NOMO-1 treated with dmso at 0.1 percent for 144 hours (cell line): Measurements from ENCODE around the gene NRL.

Source experiments
- DNase-seq: peaks from one replicate; lab custom pipeline; 2025; ENCODE audit not compliant: unreplicated experiment; lab: John Stamatoyannopoulos, UW

NRL gene

DNA sequence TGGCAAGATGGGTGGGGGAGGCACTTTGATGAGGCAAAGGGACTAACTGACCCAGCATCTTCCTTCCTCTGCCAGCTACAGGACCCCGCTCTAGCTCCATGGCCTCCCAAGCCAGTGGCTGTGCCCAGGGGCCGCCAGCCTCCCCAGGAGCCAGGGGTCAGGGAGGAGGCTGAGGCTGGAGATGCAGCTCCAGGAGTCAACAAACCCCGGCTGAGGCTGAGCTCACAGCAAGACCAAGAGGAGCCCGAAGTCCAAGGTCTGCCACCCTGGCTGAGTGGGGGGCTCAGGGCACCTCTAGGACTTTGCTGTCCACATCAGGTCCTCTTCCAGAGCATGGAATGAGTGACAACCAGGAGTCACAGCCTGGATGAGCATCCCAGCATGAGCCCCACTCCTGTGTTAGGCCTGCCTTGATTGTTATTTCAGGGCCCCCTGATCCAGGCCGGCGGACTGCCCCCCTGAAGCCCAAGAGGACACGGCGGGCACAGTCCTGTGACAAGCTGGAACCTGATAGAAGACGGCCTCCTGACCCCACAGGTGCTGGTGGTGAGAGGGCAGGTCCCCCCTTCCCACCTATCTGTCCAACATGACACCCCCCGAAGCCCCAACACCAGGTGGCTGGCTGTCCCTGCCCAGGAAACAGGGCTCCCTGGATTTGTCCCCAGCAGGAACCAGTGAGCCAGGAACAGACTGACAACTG, 45.9 kb downstream of the NRL start:
- DNase-seq = no peak

DNA sequence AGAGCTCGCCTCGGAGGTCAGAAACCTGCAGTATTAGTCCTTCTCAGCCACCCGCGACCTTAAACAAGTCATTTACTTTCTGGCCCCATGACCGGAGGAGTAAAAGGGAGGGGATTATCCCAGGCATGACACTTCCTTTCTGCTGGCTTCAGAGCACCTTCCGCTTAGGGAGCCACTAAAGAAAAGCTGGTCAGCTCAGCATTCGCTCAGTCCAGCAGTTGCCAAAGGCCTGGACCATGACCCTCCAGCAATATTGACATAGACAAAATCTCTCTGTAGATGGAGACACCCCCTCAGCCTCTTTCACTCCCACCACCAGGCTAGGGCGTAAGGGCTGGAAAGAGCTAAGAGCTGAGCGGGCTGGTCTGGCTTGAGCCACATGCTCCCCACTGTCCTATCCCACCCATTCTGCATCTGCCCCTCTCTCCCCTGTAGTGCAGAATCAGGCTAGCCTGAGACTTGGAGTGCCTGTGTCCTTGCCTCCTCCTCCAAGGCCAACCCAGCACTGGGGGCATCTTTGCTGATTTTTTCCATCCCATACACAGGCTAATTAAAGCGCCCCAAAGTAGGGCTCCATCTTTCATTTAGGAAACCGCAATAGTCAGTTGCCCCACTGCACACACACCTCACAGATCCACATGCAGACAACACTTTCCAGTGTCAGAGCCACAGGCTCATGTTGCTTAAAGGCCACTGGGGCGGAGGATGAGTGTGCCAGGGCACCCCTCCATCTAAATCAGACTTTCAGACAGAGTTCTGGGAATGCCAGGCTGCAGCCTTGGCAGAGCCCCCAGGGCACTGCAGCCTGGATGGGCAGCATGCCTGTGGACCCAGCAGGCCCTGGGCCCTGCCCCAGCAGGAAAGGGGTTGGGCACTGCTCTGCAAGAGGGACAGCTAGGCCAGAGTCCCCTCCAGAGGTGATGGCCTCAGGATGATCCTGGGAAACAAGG, 47.3 kb downstream of the NRL start:
- DNase-seq = no peak

GRCh38 chr14:24066496-24067132, 48.1 kb downstream of the NRL start:
- DNase-seq = no peak

DNA sequence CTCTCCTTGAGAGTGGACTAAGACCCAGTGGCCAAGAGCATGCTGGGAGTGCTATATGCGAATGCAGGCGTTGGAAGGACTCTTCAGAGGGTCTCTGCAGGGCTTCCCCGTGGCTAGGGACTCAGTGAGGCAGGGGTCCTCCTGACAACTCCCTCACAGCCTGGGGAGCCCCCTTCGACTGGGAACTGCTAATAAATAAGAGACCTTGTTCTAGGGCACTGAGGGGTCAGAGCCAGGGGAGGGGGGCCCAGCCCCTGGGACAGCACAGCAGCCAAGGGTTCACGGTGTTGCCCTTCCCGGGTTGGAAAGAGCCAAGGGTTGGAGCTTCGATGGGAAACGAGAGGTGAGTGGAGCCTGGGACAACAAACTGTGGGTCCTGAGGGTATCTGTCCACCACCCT, 49.3 kb downstream of the NRL start:
- DNase-seq = no peak

DNA sequence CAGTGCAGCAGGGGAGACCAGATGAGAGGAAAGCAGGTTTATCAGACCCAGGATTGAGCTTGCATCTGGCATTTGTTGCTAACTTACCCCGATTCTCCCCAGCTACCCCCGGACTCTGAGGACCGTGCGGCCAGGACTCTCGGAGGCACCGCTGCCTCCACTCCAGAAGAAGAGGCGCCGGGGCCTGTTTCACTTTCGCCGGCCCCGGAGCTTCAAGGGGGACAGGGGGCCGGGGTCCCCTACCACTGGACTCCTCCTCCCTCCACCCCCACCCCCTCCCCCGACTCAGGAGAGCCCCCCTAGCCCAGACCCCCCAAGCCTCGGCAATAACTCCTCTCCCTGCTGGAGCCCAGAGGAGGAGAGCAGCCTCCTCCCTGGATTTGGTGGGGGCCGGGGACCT, 49.9 kb downstream of the NRL start:
- DNase-seq = no peak

DNA sequence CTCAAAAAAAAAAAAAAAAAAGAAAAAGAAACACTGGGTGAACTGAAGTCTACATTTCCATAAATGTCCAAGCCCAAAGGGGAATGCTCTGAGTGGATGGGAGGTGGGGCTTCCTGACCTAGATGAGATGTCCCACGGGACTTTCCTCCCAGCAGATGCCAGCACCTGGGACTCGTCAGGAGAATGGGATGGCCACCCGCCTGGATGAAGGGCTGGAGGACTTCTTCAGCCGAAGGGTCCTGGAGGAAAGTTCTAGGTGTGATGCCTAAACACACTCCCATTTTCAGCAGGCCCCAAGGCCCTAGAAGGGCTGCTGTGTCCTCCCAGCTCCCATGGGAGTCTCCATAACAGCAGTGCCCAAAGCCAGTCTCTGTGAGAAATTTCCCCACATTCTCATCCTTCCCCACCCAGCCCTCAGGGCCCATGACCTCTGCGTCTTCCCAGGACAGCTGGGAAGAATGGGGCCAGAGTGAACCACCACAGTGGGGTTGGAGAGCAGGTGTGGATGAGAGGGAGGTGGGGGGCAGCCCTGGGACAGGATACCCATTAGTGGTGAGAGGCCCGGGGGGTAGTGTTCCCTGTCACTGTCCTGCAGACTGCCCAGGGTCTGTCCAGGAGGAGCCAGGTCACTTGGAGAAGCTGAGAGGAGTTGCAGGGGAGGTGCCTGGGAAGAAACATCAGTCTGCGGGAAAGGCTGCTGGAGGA, 50.5 kb downstream of the NRL start:
- DNase-seq = no peak

DNA sequence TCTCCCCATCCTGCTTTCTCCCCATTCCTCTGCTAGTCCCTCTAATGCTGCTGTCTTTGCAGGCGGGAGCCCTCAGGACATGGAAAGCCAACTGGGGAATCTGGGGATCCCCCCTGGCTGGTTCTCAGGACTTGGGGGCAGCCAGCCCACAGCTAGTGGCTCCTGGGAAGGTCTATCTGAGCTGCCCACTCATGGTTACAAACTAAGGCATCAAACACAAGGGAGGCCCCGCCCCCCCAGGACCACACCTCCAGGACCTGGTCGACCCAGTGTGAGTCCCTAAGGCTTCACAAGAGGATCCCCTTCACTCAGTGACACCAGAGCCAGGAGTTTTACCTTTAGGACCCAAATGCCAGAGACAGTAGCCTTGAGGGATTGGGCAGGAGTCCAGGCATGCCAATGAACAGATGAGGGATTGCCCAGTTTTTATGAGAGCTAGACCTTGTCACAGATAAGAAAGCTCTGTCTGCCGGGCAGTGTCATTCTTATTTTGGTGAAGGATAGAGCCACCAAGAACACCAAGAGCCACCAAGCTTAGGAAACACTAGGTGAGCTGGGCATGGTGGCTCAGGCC, 51.4 kb downstream of the NRL start:
- DNase-seq = no peak

DNA sequence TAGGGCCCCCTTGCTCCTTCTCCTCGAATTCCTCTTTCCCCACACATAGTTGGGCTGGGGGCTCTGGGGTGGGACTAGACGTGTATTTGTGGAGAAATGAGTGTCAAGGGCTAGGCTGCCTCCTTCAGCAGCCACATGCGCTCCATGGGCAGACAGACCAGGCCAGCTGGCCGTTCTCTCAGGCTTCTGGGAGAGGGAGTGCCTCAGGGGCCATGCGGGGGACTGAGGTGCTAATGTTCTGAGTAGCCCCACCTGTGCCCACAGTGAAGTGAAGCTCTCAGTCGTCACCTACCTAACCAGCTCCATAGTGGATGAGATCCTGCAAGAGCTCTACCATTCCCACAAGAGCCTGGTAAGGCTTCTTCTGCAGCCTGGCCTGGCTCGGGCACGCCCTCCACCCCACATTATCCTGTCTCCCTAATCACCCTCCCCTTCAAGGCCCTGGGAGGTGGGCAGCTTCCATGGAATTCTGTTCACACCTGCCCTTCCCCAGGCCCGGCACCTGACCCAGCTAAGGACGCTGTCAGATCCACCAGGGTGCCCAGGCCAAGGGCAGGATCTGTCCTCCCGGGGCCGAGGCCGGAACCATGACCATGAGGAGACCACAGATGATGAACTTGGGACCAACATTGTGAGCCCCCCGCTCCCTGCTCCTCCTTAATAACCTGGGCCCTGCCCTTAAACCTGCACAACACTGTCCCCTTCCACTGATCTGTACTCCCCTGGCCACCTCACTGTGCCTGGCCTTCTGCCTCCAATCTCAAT, 52.4 kb downstream of the NRL start:
- no peak for DNase-seq

DNA sequence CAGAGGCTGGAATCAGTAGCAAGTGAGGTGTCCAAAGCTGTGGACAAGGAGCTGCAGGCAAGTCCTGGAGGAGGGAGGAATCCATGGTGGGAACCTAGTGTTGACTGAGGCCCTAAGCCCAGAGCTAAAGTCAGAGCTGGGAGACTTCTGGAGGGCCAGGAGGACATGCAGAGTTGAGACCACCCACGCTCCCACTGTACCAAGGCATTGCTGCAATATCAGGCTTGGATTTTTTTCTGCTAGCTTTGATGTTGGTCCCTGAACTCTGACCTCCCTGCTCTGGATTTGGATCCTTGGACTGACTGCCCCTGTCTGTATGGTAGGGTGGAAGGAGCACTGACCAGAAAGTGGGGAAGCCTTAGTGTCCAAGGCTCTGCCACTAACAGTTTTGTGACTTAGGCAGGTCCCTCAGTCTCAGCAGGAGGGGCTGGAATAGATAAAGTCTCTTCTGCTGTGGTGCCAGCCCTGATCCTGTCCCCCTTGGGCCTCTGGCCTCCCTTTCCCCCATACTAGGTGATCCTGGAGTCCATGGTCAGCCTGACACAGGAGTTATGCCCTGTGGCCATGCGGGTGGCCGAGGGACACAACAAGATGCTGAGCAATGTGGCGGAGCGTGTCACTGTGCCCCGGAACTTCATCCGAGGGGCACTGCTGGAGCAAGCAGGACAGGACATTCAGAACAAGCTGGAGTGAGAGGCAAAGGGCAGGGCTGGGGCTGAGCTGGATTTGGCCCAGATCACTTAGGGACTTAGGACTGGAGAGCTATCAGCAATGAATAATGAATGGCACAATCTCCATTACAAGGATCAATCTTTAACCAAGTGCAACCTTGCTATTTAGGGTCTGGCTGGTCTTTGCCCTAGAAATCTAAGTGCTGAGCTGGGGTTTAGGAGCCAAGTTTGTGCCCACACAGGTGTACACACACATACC, 53.5 kb downstream of the NRL start:
- DNase-seq = no peak

- DNase-seq = no peak
These were observed 54.3 kb downstream of the NRL start for GRCh38 chr14:24060443-24060842.

DNA sequence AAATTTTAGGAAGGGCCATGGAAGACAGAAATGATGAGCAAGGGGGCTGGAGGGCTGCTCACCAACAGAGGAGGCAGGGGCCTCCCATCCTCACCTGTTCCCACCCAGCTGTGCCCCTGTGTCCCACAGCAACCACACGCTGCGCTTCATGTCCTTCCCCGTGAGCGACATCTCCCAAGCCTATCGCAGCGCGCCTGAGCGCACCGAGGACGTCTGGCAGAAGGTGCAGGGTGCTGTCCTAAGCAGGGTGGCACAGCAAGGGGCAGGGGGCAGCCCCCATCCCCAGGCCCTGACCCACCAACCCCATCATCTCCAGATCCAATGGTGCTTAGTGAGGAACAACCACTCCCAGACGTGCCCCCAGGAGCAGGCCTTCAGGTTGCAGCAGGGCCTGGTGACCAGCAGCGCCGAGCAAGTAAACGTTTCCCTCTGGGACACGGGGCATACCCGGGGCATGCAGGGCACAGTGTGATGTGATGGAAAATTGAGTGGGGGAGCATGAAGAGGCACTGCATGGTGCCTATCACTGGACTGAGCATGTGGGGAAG, 54.8 kb downstream of the NRL start:
- DNase-seq = no peak

DNA sequence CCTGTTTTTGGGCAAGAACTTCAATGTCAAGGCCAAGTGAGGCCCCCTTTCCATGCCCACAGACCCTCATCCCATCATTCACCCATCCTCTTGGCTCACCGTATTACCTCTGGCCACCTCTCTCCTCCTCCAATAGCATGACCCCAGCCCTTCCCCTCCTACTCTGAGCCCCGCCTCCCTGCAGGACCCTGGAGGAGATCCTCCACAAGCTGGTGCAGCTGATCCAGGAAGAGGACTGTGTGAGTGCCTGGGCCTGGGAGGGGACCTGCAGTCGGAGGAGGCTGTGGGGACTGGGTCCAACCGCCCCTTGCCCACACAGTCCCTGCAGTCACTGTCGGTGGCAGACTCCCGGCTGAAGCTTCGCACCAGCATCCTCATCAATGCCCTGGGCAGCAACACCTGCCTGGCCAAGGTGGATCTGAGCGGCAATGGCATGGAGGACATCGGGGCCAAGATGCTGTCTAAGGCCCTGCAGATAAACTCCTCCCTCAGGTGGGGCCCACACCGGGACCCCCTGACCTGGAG, 55.7 kb downstream of the NRL start:
- no peak for DNase-seq

DNA sequence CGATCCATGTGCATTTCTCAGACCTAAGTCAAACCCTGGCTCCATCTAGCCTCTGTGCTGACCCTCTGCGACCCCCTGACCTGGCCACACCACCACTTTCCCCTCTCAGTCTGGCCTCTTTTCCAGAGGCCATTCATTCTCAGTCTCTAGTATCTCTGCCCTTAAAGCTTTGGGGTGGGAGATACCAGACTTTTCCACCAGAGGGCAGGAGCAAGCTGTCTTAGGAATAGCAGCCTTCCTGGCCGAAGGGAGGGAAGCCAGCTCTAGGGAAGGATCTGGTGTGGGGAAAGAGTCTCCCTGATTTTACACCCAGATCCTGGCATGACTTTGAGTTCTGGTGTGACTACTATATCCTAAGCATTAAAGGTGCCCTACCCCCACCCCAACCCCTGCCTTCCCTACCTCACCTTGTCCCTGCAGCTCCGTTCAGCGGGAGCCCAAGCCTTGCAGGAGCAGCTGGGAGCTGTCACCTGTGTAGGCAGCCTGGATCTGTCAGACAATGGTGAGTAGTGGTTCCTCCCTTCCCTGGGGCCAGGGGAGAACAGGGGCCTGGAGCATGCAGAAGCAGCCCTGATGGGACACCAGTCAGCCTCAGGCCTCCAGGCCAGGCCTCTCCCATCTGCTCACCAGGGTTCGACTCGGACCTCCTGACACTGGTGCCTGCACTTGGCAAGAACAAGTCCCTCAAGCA, 56.3 kb downstream of the NRL start:
- DNase-seq = peak; percentile 24

DNA sequence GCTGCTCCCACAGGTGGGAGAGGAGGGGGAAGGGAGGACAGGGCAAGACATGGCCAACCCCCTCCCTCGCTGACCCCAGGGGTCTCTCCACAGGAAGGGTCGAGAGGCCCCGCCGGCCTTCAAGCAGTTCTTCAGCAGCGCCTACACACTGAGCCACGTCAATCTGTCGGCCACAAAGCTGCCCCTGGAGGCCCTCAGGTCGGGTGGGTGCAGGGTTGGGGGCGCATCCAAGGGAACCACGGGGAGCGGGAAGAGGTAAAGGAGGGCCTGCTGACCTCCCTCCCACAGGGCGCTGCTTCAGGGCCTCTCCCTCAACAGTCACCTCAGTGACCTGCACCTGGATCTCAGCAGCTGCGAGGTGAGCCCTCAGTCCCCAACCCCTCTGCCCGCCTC, 56.9 kb downstream of the NRL start:
- no peak for DNase-seq

GRCh38 chr14:24057271-24057670, 57.5 kb downstream of the NRL start:
- no peak for DNase-seq

DNA sequence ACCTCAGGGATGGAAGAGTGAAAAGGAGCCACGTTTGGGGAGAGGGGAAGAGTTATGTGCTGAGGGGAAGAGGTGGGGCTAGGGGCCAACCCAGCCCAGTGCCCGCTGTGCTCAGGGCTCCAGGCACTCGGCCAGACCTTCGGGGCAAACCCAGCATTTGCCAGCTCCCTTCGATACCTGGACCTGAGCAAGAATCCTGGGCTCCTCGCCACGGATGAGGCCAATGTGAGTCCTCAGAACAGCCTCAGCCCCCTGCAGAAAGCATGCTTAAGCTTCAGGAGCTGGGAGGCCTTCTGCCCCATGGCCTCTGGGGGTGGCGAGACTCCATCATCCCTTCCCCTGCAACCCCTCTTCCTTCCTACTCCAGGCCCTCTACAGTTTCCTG, 58.0 kb downstream of the NRL start:
- no peak for DNase-seq

GRCh38 chr14:24055971-24056799, 58.6 kb downstream of the NRL start:
- DNase-seq = no peak
